Tibial nerve (tissue), 4 donors: ENCODE results near the gene ZNF681. TPM values are rescaled to one million over a fixed set of nuclear protein-coding genes. Genes with fewer than 3 reads are reported as not detected.
A peak's percentile ranks its signal among the peaks of the same experiment; 100 is the strongest.
"Not testable (repeated sequence)": the region's sequence is repeated elsewhere in the genome, so short reads cannot be mapped to it uniquely, and the experiment has no call there.

Experiments used
- DNase-seq, 2 donors: peaks; one replicate each; pipeline ENCODE4 v3.0.0-alpha.2; 2019; ENCODE audit warnings: low spot score in 2 of 2
- H3K27ac ChIP-seq, 4 donors: fragments of 200-600 bp; sonication (generic) in 3 of 4; one replicate each; pipeline ENCODE4 v1.5.1; 2017 to 2019; ENCODE audit warnings: mild to moderate bottlenecking in 1 of 4
- H3K27me3 ChIP-seq, 2 donors: fragments of 200-600 bp; sonication (generic) in 1 of 2; one replicate each; pipeline versions ENCODE4 v1.5.1 to v1.6.0; 2017 to 2019
- H3K36me3 ChIP-seq, 3 donors: fragments of 200-600 bp; sonication (generic); one replicate each; pipeline ENCODE4 v1.5.1; 2018 to 2019
- H3K4me1 ChIP-seq, 4 donors: fragments of 200-600 bp; sonication (generic) in 3 of 4; one replicate each; pipeline ENCODE4 v1.5.1; 2017 to 2019
- H3K4me3 ChIP-seq, 4 donors: fragments of 200-600 bp; sonication (generic) in 3 of 4; one replicate each; pipeline ENCODE4 v1.5.1; 2017 to 2019; ENCODE audit warnings: mild to moderate bottlenecking in 1 of 4, moderate library complexity in 1 of 4
- H3K9me3 ChIP-seq, 4 donors: fragments of 200-600 bp; sonication (generic) in 3 of 4; one replicate each; pipeline ENCODE4 v1.5.1; 2017 to 2019
- EP300 ChIP-seq, 2 donors: sonication (generic); formaldehyde crosslinking; IDR thresholded peaks; one replicate each; pipeline ENCODE4 v1.6.1; 2017; ENCODE audit warnings: antibody characterized with exemption in 2 of 2, mild to moderate bottlenecking in 1 of 2
- POLR2A ChIP-seq, 2 donors: fragments of 450-650 bp; IDR thresholded peaks; one replicate each; pipeline ENCODE4 v1.6.1; 2017; ENCODE audit warnings: antibody characterized with exemption in 2 of 2, mild to moderate bottlenecking in 2 of 2, moderate library complexity in 2 of 2
- WGBS, 2 donors: methylation state at CpG; one replicate each; pipeline ENCODE4 v1.1.5; 2018; 5-methylcytosine and 5-hydroxymethylcytosine counted together
- total RNA-seq, 4 donors: library from RNA; depleted of rRNA; stranded (reverse); fragments of >200 nt; gene quantifications; one replicate each; pipeline ENCODE4 v1.1.0, GENCODE V29; 2016
- TF ChIP-seq, protein P1 (sequence below), 5 experiments: fragments of 200-600 bp in 3 of 5; fragments of 450-650 bp in 2 of 5; sonication (generic) in 3 of 5; IDR thresholded peaks; one replicate each; pipeline ENCODE4 v1.5.1; 2016 to 2019; ENCODE audit warnings: antibody characterized with exemption in 5 of 5, mild to moderate bottlenecking in 3 of 5, moderate library complexity in 2 of 5

The ZNF681 gene
- total RNA-seq, 4 donors from 2014 or later, result 0.30 to 4.6 (median 0.51) TPM

DNA sequence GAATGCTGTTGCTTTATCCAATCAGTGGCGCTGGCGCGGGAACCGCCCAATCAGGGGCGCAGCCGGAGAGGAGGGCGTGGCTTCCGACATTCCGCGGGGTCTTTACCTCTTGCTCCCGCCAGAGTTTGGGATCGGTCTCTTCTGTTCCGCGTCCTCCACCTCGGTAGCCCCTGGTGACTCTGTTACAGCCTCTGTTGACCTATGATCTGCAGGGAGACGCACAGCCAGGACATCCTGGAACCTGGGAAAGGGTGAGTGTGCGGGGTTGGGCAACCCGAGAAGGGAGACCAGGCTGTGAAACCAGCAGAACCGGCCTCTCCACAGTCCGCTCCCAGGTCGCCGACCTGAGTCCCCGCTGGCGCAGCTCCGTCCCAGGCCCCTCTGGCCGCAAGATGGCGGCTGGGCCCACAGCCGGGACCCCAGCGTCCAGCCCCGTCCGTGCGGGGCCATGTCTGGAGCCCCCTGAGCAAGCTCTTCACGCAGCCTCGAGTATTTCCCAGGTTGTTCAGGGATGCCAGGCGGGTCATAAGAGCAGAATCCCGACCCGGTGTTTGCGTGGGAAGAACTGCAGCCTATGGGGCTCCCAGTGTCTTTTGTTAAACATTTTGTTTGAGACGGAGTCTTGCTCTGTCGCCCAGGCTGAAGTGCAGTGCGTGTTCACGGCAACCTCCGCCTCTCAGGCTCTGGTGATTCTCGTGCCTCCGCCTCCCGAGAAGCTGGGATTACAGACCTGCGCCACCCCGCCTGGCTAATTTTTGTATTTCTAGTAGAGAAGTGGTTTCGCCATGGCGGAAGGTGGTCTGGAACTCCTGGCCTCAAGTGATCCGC lies 4.4 kb upstream of the ZNF681 start:
- peak in 1 of 2 donors; percentile 14 for TF ChIP-seq POLR2A (IDR thresholded peaks at IDR 0.05)
- TF ChIP-seq, protein P1, sequence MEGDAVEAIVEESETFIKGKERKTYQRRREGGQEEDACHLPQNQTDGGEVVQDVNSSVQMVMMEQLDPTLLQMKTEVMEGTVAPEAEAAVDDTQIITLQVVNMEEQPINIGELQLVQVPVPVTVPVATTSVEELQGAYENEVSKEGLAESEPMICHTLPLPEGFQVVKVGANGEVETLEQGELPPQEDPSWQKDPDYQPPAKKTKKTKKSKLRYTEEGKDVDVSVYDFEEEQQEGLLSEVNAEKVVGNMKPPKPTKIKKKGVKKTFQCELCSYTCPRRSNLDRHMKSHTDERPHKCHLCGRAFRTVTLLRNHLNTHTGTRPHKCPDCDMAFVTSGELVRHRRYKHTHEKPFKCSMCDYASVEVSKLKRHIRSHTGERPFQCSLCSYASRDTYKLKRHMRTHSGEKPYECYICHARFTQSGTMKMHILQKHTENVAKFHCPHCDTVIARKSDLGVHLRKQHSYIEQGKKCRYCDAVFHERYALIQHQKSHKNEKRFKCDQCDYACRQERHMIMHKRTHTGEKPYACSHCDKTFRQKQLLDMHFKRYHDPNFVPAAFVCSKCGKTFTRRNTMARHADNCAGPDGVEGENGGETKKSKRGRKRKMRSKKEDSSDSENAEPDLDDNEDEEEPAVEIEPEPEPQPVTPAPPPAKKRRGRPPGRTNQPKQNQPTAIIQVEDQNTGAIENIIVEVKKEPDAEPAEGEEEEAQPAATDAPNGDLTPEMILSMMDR (IDR thresholded peaks at IDR 0.05), result no peak
- WGBS, 2 donors, result 5% methylated on average over 29 to 39 of the region's 51 CpGs
- peak in 1 of 2 donors; percentile 27 for DNase-seq
- peaks cover 0 to 6% of the 10 kb centered on the region in 2 donors for H3K27me3 ChIP-seq
- H3K27ac ChIP-seq, result peak overlapping the region in 2 of 4 donors; percentile 24 to 26
- peaks cover 0 to 20% (median 0%) of the 10 kb centered on the region in 4 donors for H3K4me1 ChIP-seq
- peak overlapping the region; percentile 42 to 64 (median 58) for H3K4me3 ChIP-seq
- H3K9me3 ChIP-seq, result no peaks in the 10 kb centered on the region
- no peaks in the 10 kb centered on the region for H3K36me3 ChIP-seq

DNA sequence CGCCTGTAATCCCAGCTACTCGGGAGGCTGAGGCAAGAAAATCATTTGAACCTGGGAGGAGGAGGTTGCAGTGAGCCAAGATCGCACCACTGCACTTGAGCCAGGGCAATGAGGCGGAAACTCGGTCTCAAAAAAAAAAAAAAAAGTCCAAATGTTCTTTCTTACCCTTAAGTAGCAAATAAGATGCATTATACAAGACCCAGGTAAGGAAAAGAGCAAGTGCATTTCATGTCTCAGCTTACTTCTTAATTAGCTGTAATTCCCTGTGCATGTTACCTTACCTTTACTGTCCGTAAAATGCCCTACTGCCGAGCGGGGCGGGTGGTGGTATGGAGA lies 3.8 kb upstream of the ZNF681 start:
- H3K4me1 ChIP-seq, result peaks cover 0 to 23% (median 0%) of the 10 kb centered on the region in 4 donors
- 21 to 24% methylated on average over 9 of the region's 9 CpGs for WGBS, 2 donors
- peak overlapping the region; percentile 42 to 64 (median 58) for H3K4me3 ChIP-seq
- H3K9me3 ChIP-seq, result no peaks in the 10 kb centered on the region
- no peaks in the 10 kb centered on the region for H3K36me3 ChIP-seq
- TF ChIP-seq POLR2A (IDR thresholded peaks at IDR 0.05) (no peak), EP300 (IDR thresholded peaks at IDR 0.05) (no peak)
- TF ChIP-seq, protein P1 (IDR thresholded peaks at IDR 0.05), result no peak
- peak overlapping the region in 1 of 4 donors; percentile 24 for H3K27ac ChIP-seq
- peak in 1 of 2 donors; percentile 38 for DNase-seq
- peaks cover 0 to 6% of the 10 kb centered on the region in 2 donors for H3K27me3 ChIP-seq

DNA sequence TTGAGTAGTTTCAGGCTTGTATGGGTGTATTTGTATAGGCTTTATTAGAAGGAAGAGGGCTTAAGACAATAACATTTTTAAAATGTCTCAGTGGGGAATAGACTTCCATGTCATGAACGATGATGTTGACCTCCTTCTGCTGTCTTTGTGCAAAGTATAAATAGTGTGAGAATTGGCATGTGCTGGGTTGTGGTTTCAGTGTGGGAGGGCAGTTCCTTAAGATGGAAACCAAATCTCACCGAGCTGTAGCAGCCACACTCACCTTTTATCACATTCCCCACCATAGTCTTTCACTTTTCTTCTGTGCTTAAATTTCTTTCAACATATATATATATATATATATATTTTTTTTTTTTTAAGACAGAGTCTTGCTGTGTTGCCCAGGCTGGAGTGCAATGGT lies 1.6 kb upstream of the ZNF681 start:
- H3K4me3 ChIP-seq, H3K36me3 ChIP-seq, DNase-seq, H3K9me3 ChIP-seq, H3K27ac ChIP-seq, H3K27me3 ChIP-seq: not testable (repeated sequence)
- H3K4me1 ChIP-seq, result peaks cover 0 to 23% (median 0%) of the 10 kb centered on the region in 4 donors
- 69 to 83% methylated on average over 2 of the region's 2 CpGs for WGBS, 2 donors

DNA sequence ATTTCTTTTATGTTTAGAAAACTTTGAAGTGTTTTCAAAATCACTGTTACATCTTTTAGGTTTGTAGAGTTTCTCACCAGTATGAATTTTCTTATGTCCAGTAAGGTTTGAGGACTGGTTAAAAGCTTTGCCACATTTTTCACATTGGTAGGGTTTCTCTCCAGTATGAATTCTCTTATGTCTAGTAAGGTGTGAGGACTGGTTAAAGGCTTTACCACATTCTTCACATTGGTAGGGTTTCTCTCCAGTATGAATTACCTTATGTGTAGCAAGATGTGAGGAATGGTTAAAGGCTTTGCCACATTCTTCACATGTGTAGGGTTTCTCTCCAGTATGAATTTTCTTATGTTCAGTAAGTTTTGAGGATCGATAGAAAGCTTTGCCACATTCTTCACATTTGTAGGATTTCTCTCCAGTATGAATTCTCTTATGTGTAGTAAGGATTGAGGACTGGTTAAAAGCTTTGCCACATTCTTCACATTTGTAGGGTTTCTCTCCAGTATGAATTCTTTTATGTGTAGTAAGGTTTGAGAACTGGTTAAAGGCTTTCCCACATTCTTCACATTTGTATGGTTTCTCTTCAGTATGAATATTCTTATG lies 15.0 kb downstream of the ZNF681 start:
- H3K36me3 ChIP-seq, result peaks cover 0 to 25% (median 0%) of the 10 kb centered on the region in 3 donors
- WGBS, 2 donors, result 96 to 100% methylated on average over 1 of the region's 1 CpG
- not testable (repeated sequence) for H3K4me1 ChIP-seq, H3K27ac ChIP-seq, H3K27me3 ChIP-seq, H3K4me3 ChIP-seq, DNase-seq
- peaks cover 0 to 83% (median 16%) of the 10 kb centered on the region in 4 donors for H3K9me3 ChIP-seq

DNA sequence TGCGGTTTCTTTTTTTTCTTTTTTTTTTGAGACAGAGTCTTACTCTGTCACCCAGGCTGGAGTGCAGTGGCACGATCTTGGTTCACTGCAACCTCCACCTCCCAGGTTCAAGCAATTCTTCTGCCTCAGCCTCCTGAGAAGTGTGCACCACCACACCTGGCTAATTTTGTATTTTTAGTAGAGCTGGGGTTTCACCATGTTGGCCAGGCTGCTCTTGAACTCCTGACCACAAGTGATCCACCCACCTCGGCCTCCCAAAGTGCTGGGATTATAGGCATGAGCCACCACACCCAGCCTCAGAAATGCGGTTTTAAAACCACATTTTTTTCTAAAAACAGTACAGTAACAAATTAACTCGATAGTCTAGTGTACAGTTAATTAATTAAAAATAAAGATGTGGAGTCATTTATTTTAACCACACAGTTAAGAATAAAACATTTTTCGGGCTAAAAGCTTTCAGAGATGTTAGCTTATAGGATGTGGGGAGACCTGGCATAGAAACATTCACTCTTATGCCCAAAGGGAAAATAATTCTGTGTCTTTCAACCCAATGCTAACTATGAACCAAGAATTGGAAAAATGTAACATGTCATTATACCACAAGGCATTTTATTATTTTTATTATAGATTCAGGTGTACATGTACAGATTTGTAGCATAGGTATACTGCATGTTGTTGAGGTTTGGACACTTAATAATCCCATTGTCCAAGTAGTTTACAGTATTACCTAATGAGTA lies 27.8 kb downstream of the ZNF681 start:
- H3K36me3 ChIP-seq, H3K27ac ChIP-seq, H3K4me3 ChIP-seq, H3K27me3 ChIP-seq, H3K4me1 ChIP-seq, DNase-seq: not testable (repeated sequence)
- 84 to 85% methylated on average over 6 of the region's 6 CpGs for WGBS, 2 donors
- H3K9me3 ChIP-seq, result peaks cover 0 to 38% (median 3%) of the 10 kb centered on the region in 4 donors

DNA sequence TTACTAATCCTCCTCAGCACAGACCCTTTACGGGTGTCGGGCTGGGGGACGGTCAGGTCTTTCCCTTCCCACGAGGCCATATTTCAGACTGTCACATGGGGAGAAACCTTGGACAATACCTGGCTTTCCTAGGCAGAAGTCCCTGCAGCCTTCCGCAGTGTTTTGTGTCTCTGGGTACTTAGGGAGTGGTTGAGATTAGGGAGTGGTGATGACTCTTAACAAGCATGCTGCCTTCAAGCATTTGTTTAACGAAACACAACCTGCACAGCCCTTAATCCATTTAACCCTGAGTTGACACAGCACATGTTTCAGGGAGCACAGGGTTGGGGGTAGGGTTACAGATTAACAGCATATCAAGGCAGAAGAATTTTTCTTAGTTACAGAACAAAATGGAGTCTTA lies 34.5 kb downstream of the ZNF681 start:
- H3K9me3 ChIP-seq, H3K4me1 ChIP-seq, H3K4me3 ChIP-seq, H3K27me3 ChIP-seq, H3K36me3 ChIP-seq, H3K27ac ChIP-seq, DNase-seq: not testable (repeated sequence)
- WGBS, 2 donors, result 0 to 11% methylated on average over 3 to 6 of the region's 6 CpGs

DNA sequence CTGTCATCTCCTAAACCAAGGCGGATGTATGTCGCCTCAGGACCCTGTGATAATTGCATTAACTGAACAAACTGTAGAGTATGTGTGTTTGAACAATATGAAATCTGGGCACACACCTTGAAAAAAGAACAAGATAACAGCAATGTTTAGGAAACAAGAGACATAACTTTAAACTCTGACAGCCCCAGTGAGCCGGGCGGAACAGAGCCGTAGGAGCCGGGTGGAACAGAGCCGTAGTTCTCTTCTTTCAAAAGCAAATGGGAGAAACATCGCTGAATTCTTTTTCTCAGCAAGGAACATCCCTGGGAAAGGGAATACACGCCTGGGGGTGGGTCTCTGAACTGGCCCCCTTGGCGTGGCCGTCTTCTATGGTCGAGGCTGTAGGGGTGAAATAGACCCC lies 39.9 kb downstream of the ZNF681 start:
- no peak for TF ChIP-seq POLR2A (IDR thresholded peaks at IDR 0.05)
- TF ChIP-seq, protein P1 (IDR thresholded peaks at IDR 0.05), result no peak
- no peak for TF ChIP-seq EP300 (IDR thresholded peaks at IDR 0.05)
- Histone ChIP-seq H3K27me3 (no peaks in the 10 kb centered on the region), H3K9me3 (no peaks in the 10 kb centered on the region), H3K27ac (no peak overlapping the region), H3K4me3 (no peak overlapping the region), H3K36me3 (no peaks in the 10 kb centered on the region), H3K4me1 (no peaks in the 10 kb centered on the region)
- WGBS, 2 donors, result 9 to 13% methylated on average over 12 of the region's 12 CpGs
- no peak for DNase-seq
